GM12878 (cell line): Measurements from ENCODE around the gene TRIM69. TPM values are rescaled to one million over a fixed set of nuclear protein-coding genes. Genes with fewer than 3 reads are reported as not detected.
A peak's percentile ranks its signal among the peaks of the same experiment; 100 is the strongest.

Experiments used
- BACH1 ChIP-seq: fragments of 450-650 bp; IDR thresholded peaks from 2 replicates; pipeline ENCODE4 v1.6.1; 2017; ENCODE audit warnings: mild to moderate bottlenecking, borderline replicate concordance
- BHLHE40 ChIP-seq, 2 experiments: fragments of 450-650 bp in 1 of 2; IDR thresholded peaks; 2 replicates each; pipeline ENCODE4 v1.6.1; 2011 to 2017; ENCODE audit warnings: low read depth in 2 of 2, borderline replicate concordance in 1 of 2, improper control_type of control experiment in 1 of 2, low read length in 1 of 2, mild to moderate bottlenecking in 1 of 2
- CEBPB ChIP-seq, 2 experiments: fragments of 150-350 bp in 1 of 2; IDR thresholded peaks; 2 replicates each; pipeline ENCODE4 v1.6.1; 2012 to 2014; ENCODE audit warnings: low read depth in 2 of 2, low read length in 2 of 2, borderline replicate concordance in 1 of 2, inconsistent platforms in 1 of 2
- CHD2 ChIP-seq: IDR thresholded peaks from 2 replicates; pipeline ENCODE4 v1.6.1; 2011; ENCODE audit warnings: low read depth, low read length, improper control_type of control experiment, borderline replicate concordance
- CREM ChIP-seq: IDR thresholded peaks from 2 replicates; pipeline ENCODE4 v1.6.1; 2014; ENCODE audit warnings: antibody characterized with exemption, low read depth
- DPF2 ChIP-seq: fragments of 450-650 bp; IDR thresholded peaks from 2 replicates; pipeline ENCODE4 v1.6.1; 2017; ENCODE audit warnings: mild to moderate bottlenecking
- KDM1A ChIP-seq: fragments of 200-600 bp; sonication (generic); IDR thresholded peaks from 2 replicates; pipeline ENCODE4 v1.6.1; 2016; ENCODE audit warnings: borderline replicate concordance
- KLF5 ChIP-seq: fragments of 450-650 bp; IDR thresholded peaks from 2 replicates; pipeline ENCODE4 v1.6.1; 2014; ENCODE audit warnings: mild to moderate bottlenecking; ENCODE audit not compliant: partially characterized antibody
- LARP7 ChIP-seq: fragments of 450-650 bp; IDR thresholded peaks from 2 replicates; pipeline ENCODE4 v1.6.1; 2017; ENCODE audit warnings: mild to moderate bottlenecking
- NBN ChIP-seq: fragments of 450-650 bp; IDR thresholded peaks from 2 replicates; pipeline ENCODE4 v1.6.1; 2016
- PML ChIP-seq: IDR thresholded peaks from 2 replicates; pipeline ENCODE4 v1.6.1; 2012; ENCODE audit warnings: low read length, inconsistent platforms
- POLR2A ChIP-seq: IDR thresholded peaks from 2 replicates; pipeline ENCODE4 v1.6.1; 2011; ENCODE audit warnings: low read depth, mild to moderate bottlenecking, low read length
- POLR2AphosphoS2 ChIP-seq: IDR thresholded peaks from 2 replicates; pipeline ENCODE4 v1.6.1; 2011; ENCODE audit warnings: low read depth, mild to moderate bottlenecking, low read length, improper control_type of control experiment, moderate library complexity
- POLR2AphosphoS5 ChIP-seq: IDR thresholded peaks from 2 replicates; pipeline ENCODE4 v1.6.1; 2011; ENCODE audit warnings: mild to moderate bottlenecking, low read length, inconsistent platforms
- SIN3A ChIP-seq: IDR thresholded peaks from 2 replicates; pipeline ENCODE4 v1.6.1; 2012; ENCODE audit warnings: low read depth, low read length, improper control_type of control experiment
- SIX5 ChIP-seq: IDR thresholded peaks from 2 replicates; pipeline ENCODE4 v1.6.1; 2011; ENCODE audit warnings: mild to moderate bottlenecking, low read depth, low read length, moderate library complexity; ENCODE audit not compliant: severe bottlenecking
- SMAD1 ChIP-seq: fragments of 450-650 bp; IDR thresholded peaks from 2 replicates; pipeline ENCODE4 v1.6.1; 2018; ENCODE audit warnings: mild to moderate bottlenecking, low read depth; ENCODE audit not compliant: partially characterized antibody
- SMAD5 ChIP-seq: IDR thresholded peaks from 2 replicates; pipeline ENCODE4 v1.6.1; 2016; ENCODE audit warnings: antibody characterized with exemption, low read depth
- SPI1 ChIP-seq: IDR thresholded peaks from 2 replicates; pipeline ENCODE4 v1.6.1; 2011; ENCODE audit warnings: low read depth, mild to moderate bottlenecking, low read length, moderate library complexity, borderline replicate concordance; ENCODE audit not compliant: insufficient read depth
- SRF ChIP-seq, 2 experiments: IDR thresholded peaks; 2 replicates each; pipeline ENCODE4 v1.6.1; 2011; ENCODE audit warnings: low read depth in 2 of 2, low read length in 2 of 2, mild to moderate bottlenecking in 1 of 2, moderate library complexity in 1 of 2
- STAT1 ChIP-seq: fragments of 450-650 bp; conservative IDR thresholded peaks from 2 replicates; pipeline ENCODE4 v1.6.1; 2014; ENCODE audit warnings: antibody characterized with exemption, mild to moderate bottlenecking
- WRNIP1 ChIP-seq: IDR thresholded peaks from 2 replicates; pipeline ENCODE4 v1.6.1; 2011; ENCODE audit warnings: low read depth, low read length, improper control_type of control experiment, borderline replicate concordance
- ZNF207 ChIP-seq: fragments of 450-650 bp; IDR thresholded peaks from 2 replicates; pipeline ENCODE4 v1.6.1; 2014; ENCODE audit warnings: antibody characterized with exemption, mild to moderate bottlenecking, borderline replicate concordance
- polyA plus RNA-seq, 11 experiments: library from polyadenylated mRNA; depleted of rRNA in 4 of 11; unstranded in 6 of 11; stranded (reverse) in 5 of 11; fragments of >200 nt; fragmentation: Nextera tagmentation in 4 of 11; fragmentation: Illumina TruSeq in 1 of 11; extraction: Ambion mirVana in 4 of 11; extraction: Trizol in 1 of 11; gene quantifications; 1 replicate in 1 of 11; 2 replicates in 10 of 11; pipeline versions ENCODE4 v1.2.1 to v1.2.3, GENCODE V29; 2011 to 2016; ENCODE audit warnings: inconsistent platforms in 2 of 11, missing spikeins in 2 of 11, low read depth in 1 of 11
- total RNA-seq, 4 experiments: library from RNA; depleted of rRNA in 3 of 4; stranded (reverse); fragments of >200 nt in 3 of 4; fragmentation: Illumina TruSeq in 1 of 4; extraction: Trizol in 1 of 4; gene quantifications; 2 replicates each; pipeline versions ENCODE4 v1.2.1 to v1.2.3, GENCODE V29; 2013 to 2021
- TF ChIP-seq, protein P1 (sequence below): fragments of 450-650 bp; formaldehyde crosslinking; IDR thresholded peaks from 2 replicates; pipeline ENCODE4 v1.4.0; 2022; ENCODE audit warnings: mild to moderate bottlenecking, moderate library complexity
- TF ChIP-seq, protein P2 (sequence below): IDR thresholded peaks from 2 replicates; pipeline ENCODE4 v1.6.1; 2012; ENCODE audit warnings: low read depth, low read length, improper control_type of control experiment
- TF ChIP-seq, protein P3 (sequence below): IDR thresholded peaks from 2 replicates; pipeline ENCODE4 v1.6.1; 2011; ENCODE audit warnings: borderline replicate concordance, low read depth, mild to moderate bottlenecking, moderate library complexity, mixed read lengths, low read length; ENCODE audit not compliant: insufficient read depth; ENCODE audit errors: extremely low read length

Gene TRIM69
- total and polyA plus RNA-seq, 10 of the 15 experiments (the other 5 are each of a cell fraction or from before 2014, with no cell fraction given): 11.2 to 52.7 (median 37.8) TPM

DNA sequence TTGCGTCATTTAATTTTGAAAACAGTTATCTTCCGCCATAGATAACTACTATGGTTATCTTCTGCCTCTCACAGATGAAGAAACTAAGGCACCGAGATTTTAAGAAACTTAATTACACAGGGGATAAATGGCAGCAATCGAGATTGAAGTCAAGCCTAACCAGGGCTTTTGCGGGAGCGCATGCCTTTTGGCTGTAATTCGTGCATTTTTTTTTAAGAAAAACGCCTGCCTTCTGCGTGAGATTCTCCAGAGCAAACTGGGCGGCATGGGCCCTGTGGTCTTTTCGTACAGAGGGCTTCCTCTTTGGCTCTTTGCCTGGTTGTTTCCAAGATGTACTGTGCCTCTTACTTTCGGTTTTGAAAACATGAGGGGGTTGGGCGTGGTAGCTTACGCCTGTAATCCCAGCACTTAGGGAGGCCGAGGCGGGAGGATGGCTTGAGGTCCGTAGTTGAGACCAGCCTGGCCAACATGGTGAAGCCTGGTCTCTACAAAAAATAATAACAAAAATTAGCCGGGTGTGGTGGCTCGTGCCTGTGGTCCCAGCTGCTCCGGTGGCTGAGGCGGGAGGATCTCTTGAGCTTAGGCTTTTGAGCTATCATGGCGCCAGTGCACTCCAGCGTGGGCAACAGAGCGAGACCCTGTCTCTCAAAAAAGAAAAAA lies 23.9 kb upstream of the TRIM69 start (continued):
- TF ChIP-seq WRNIP1: no peak
- TF ChIP-seq CHD2: 0 out of 2 replicates have a peak, but pooled peaks have one; percentile 29
- TF ChIP-seq, protein P1, sequence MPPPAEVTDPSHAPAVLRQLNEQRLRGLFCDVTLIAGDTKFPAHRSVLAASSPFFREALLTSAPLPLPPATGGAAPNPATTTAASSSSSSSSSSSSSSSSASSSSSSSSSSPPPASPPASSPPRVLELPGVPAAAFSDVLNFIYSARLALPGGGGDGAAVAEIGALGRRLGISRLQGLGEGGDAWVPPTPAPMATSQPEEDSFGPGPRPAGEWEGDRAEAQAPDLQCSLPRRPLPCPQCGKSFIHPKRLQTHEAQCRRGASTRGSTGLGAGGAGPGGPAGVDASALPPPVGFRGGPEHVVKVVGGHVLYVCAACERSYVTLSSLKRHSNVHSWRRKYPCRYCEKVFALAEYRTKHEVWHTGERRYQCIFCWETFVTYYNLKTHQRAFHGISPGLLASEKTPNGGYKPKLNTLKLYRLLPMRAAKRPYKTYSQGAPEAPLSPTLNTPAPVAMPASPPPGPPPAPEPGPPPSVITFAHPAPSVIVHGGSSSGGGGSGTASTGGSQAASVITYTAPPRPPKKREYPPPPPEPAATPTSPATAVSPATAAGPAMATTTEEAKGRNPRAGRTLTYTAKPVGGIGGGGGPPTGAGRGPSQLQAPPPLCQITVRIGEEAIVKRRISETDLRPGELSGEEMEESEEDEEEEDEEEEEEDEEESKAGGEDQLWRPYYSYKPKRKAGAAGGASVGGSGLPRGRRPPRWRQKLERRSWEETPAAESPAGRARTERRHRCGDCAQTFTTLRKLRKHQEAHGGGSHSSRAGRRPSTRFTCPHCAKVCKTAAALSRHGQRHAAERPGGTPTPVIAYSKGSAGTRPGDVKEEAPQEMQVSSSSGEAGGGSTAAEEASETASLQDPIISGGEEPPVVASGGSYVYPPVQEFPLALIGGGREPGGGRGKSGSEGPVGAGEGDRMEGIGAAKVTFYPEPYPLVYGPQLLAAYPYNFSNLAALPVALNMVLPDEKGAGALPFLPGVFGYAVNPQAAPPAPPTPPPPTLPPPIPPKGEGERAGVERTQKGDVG (CRISPR knock-in tag): no peak
- no peak for TF ChIP-seq KDM1A
- TF ChIP-seq CEBPB (IDR thresholded peaks at IDR 0.05; ENCODE audit: borderline replicate concordance in 1 of 2, low read depth in 2 of 2, low read length in 2 of 2): no peak
- peak; percentile 69; the same call in 1 of the 2 replicates for TF ChIP-seq NBN
- peak; percentile 16 for TF ChIP-seq SMAD1
- TF ChIP-seq KLF5: peak; percentile 71
- peak; percentile 53; the same call in 1 of the 2 replicates for TF ChIP-seq SPI1
- TF ChIP-seq, protein P2, sequence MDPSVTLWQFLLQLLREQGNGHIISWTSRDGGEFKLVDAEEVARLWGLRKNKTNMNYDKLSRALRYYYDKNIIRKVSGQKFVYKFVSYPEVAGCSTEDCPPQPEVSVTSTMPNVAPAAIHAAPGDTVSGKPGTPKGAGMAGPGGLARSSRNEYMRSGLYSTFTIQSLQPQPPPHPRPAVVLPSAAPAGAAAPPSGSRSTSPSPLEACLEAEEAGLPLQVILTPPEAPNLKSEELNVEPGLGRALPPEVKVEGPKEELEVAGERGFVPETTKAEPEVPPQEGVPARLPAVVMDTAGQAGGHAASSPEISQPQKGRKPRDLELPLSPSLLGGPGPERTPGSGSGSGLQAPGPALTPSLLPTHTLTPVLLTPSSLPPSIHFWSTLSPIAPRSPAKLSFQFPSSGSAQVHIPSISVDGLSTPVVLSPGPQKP: no peak
- no peak for TF ChIP-seq POLR2AphosphoS2
- TF ChIP-seq PML: peak; percentile 54; the same call in 1 of the 2 replicates
- TF ChIP-seq LARP7: peak; percentile 62
- TF ChIP-seq SIN3A: no peak; the same call in 1 of the 2 replicates
- 0 out of 2 replicates have a peak, but pooled peaks have one; percentile 21 for TF ChIP-seq DPF2
- TF ChIP-seq STAT1: no peak
- TF ChIP-seq BHLHE40 (IDR thresholded peaks at IDR 0.05; ENCODE audit: borderline replicate concordance in 1 of 2, low read depth in 2 of 2, low read length in 1 of 2): peak; percentile 17 to 56; a peak in 2 of 4 replicates
- TF ChIP-seq, protein P3, sequence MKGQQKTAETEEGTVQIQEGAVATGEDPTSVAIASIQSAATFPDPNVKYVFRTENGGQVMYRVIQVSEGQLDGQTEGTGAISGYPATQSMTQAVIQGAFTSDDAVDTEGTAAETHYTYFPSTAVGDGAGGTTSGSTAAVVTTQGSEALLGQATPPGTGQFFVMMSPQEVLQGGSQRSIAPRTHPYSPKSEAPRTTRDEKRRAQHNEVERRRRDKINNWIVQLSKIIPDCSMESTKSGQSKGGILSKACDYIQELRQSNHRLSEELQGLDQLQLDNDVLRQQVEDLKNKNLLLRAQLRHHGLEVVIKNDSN: no peak
- TF ChIP-seq SIX5: no peak
- peak; percentile 75 for TF ChIP-seq SMAD5
- TF ChIP-seq ZNF207: 0 out of 2 replicates have a peak, but pooled peaks have one; percentile 16
- peak; percentile 45; the same call in 1 of the 2 replicates for TF ChIP-seq BACH1
- peak; percentile 61 for TF ChIP-seq POLR2AphosphoS5
- TF ChIP-seq SRF (IDR thresholded peaks at IDR 0.05; ENCODE audit: low read depth in 2 of 2, low read length in 2 of 2): no peak
- peak; percentile 57 for TF ChIP-seq POLR2A
- TF ChIP-seq CREM: 0 out of 2 replicates have a peak, but pooled peaks have one; percentile 34
